GM12874 (cell line): ENCODE results near the gene SKOR1.

Experiments used
- TF ChIP-seq, protein P1 (sequence below): IDR thresholded peaks from 2 replicates; pipeline ENCODE4 v1.5.1; 2011; ENCODE audit warnings: low read depth, mild to moderate bottlenecking, control low read depth, low read length, moderate library complexity; ENCODE audit not compliant: insufficient read depth

The SKOR1 gene

DNA sequence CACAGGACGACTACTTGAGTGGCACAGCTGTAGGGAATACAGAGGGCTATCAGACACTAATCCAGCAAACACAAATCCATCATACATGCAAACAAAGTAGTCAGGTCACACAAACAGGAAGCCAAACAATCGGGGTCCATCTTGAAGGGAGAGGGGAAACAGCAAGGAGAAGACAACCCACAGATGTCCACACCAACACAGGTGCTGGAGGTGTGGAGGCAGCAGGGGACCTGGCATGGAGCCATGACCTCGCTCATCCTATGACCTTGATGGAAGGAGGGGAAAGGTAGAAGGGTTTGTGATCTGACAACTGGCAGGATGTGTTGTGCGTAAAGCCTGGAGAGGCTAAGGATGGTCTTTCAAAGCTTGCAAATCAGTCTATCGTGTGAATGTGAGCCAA lies 39.9 kb upstream of the SKOR1 start:
- TF ChIP-seq, protein P1, sequence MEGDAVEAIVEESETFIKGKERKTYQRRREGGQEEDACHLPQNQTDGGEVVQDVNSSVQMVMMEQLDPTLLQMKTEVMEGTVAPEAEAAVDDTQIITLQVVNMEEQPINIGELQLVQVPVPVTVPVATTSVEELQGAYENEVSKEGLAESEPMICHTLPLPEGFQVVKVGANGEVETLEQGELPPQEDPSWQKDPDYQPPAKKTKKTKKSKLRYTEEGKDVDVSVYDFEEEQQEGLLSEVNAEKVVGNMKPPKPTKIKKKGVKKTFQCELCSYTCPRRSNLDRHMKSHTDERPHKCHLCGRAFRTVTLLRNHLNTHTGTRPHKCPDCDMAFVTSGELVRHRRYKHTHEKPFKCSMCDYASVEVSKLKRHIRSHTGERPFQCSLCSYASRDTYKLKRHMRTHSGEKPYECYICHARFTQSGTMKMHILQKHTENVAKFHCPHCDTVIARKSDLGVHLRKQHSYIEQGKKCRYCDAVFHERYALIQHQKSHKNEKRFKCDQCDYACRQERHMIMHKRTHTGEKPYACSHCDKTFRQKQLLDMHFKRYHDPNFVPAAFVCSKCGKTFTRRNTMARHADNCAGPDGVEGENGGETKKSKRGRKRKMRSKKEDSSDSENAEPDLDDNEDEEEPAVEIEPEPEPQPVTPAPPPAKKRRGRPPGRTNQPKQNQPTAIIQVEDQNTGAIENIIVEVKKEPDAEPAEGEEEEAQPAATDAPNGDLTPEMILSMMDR, result no peak

DNA sequence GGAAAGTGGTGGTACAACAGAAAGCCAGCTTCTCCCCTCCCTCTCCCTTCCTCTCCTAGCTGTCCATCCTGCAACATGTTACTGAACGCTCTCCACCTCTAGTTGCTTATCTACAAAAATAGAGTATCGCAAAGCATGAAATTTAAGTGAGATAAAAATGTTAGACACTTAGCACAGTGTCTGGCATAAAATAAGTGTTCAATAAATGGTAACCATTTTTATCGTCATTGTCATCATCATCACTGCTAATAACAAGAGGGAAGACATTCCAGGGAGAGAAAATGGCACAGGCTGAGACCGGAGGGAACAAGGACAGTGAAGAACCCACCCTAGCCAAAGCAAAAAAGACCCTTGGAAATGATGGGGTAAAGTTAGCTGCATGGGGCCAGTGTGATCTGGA lies 38.7 kb upstream of the SKOR1 start:
- TF ChIP-seq, protein P1, result no peak

DNA sequence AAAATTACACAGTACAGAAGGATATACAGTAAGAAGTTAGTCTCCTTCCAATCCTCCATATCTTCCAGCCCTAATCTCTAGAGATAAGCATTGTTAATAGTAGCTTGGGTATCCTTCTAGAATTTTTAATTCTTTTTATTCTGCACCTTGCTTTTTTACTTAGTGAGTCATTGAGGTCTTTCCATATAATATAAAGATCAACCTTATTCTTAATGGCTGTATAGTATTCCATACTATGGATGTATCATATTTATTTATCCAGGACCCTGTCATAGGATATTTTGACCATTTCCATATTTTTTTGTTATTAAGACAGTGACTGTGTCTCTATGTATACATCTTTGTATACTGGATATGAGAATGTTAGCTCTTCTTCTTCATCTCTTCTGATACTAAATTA lies 36.3 kb upstream of the SKOR1 start:
- TF ChIP-seq, protein P1, result no peak

DNA sequence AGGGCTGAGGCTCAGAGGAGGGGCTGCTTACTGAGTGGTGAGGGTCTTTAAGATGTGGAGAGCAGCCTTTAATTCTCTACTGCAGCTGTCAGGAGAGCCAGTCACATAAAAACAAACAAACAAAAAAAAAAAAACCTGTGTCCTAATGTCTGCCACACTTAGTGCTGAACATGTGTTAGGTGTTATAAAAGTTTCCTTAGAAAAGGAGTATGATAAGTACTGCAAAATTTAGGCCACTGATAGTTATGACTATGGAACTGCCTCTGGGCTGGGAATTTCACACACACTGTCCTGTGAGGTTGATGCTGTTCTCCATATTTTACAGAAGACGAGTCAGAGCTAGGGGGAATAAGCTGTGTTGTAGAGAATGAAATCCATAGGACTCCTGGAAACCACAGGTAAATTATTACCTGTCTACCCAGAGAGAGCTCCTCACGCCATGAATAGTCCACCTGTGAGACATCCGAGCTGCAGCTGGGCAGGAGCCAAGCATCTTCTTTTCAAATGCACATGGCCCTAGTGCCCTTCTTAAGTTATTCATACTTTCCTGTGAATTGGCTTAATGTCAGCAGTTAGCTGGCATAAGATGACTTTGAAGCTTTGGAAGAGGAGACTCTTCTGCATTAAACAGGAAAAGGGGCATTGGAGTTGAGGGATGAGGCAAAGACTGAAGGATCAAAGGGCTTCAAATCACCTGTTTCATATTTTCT lies 34.5 kb upstream of the SKOR1 start:
- TF ChIP-seq, protein P1, result no peak

DNA sequence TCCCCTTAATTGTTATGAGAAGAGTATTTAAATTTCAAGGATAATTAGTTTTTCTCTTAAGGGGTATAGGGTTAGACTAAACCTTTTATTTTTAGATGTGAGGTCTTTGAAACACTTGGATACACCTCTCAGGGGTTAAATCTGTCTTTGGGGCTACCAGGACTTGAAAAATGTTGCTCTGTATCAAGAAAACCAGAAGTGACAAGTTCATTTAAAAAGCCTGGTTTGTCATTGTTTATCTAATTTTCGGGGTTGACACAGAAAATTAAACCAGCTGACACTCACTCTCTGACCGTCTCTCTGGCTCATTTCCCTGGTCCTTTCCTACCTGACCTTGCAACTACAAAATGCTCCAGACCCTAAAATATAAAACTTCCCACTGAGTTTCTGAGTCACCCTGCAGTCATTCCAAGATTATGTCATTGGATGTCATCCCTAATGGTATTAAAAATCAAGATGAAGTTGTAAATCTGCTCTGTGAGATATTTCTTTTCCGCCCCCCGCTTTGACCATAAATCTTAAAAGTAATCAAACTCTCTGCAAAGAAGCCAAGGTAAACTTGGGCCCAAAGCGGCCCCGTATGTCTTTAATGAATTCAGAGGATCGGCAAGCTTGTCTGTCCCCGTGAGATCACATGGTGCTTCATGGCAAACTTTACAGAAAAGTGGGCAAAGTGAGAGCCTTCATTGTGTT lies 32.9 kb upstream of the SKOR1 start:
- TF ChIP-seq, protein P1, result no peak

DNA sequence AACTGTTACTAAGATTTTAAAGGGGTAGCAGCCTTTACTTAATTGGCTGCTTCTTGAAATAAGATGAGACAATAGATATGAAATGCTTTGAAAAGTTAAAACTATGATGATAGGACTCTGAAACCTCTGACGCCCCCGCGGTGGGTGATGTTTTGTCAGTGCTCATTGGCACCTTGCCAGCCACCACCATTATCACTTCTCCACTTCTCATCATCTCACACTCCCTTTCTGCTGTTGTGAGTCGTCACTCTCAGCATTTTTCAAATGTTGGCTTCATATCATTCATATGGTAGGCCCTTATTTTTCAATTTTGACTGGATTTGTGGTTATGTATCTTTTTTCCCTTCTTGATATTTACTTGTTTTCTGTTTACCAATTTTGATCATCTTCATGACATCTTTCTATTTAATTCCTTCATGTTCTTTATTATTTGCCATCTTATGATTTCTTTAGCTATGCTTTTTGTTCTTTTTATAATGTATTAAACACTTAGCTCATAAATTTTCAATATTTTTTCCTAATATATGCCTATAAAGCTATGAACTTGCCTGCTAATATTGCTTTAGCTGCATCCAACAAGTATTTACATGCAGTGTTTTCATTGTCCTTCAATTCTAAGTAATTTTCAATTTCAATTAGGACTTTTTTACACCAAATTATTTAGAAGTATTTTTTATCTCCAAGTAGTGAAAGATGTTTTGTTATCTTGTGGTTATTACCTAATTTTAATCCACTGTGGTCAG lies 30.3 kb upstream of the SKOR1 start:
- TF ChIP-seq, protein P1, result no peak
